Activated naive CD4-positive, alpha-beta T cell (primary cell): ENCODE measurements around the gene POLD2.

ENCODE experiments used
- DNase-seq, 4 experiments: peaks; one replicate each; lab custom pipeline; 2025; lab: John Stamatoyannopoulos, UW

POLD2 gene

DNA sequence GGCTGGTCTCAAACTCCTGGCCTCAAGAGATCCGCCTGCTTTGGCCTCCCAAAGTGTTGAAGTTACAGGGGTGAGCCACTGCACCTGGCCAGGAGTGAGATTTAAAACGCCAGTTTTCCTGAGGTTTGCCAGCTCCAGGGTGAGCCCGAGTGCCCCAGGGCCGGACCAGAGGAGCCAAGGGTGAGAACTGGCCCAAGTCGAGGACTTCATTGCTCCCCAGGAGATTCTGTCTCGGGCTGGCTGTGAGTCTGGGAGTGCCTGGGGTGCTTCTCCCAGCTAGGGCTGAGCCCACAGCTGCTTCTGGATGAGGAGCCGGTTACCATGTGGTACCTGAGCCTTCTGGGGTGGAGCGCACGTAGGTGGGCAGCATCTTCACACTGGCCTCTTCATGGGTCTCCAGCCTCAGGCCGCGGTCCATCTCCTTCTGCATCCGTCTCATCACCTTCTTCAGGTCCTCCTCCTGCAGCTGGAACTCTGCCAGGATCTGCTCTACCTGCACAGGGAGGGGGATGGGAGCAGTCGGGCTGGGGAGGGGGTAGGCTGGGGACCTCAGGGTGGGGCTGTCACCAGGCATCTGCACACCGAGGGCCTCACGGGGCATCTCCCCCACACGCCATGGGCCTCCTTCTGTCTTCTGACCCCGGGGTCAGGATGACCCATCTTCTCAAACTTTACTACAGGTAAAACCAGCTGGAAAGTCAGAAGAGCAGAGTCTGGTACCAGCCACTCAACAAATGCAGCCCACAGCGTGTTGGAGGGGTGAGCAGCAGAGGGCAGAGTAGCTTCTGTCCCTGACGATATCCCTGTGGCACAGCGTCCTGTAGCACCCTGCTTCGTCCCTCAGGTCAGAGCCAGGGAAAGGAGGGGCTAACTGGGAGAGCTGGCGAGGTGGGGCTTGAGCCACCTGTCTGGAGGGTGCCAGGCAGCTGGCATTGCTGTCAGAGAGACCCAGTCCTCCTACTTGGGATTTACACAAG, 29.9 kb upstream of the POLD2 start:
- no peak for DNase-seq

DNA sequence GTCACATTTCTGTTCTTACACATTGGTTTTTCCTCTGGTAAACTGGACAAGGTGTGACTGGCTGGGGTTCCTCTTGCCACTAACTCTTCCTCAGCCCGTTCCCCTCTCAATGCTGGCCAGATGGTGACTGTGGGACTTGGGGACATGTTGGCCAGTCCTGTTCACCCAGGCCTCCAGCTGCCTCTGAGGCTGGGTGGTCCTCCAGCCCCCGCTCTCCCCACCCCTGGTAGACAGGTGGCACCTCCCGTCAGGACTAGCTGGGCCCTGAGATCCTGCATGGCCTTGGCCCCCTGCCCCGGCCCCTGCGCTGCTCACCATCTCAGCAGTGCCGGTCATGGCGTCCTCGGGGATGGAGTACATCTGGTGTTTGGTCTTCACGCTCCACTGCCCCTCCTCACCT, 28.6 kb upstream of the POLD2 start:
- DNase-seq, result no peak

DNA sequence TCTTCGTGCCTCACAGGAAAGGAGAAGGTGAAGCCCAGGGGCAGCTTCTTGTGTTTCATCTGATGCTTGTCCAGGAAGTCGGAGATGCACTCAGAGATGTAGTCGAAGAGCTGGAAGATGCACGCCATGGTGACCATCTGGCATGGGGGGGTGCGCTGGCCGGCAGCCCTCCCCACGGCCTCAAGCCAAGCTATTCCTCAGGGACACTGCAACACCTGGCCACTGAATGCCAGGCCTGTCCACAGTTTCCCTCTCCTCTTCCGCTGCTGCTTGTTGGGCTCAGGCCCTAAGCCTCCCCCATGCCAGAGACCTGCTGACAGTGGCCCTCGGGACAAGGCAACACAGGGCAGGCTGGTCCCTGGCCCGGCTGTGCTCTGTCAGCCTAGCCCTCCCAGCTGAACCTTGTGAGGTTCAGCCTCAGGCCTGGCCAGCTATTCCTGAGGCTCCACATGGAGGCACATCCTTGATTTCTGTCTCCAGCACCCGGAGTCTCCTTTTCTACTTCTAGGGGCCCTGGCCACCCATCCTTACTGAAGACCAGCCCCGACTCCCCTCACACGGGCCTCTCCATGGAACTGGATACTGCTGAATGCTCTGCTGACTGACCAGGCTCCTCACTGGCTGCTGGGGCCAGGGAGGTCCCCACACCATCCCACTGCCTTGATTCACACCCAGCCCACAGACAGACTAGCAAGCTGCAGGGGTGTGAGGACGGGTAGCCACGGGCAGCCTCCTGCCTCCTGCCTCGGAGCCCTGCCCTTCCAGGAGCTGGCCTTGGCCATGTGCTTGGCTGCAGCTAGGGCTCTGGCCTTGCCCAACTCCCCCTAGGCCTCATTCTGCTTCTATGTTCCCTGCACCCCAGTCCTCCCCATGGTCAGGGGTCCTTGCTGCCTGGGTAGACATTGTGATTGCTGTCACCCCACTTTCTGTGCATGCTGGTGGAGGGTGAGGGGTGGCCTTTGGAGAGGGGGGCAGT, 27.9 kb upstream of the POLD2 start:
- no peak for DNase-seq

DNA sequence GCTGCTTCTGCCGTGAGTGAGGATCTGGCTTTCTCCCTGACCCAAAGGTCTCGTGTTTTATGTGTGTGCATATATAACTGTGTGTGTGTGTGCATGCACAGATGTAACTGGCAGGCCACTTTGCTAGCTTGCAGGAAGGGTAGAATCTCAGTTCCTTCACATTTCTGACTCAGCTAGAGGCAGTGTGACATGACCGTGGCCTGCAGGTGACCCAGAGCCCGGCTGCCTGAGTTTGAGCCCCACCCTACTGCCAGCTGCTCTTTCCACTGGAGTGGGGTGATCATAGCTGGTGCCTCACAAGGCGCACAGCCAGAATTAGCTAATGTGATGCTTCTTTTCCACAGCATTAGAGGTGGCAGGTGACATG, 27.1 kb upstream of the POLD2 start:
- DNase-seq, result no peak

DNA sequence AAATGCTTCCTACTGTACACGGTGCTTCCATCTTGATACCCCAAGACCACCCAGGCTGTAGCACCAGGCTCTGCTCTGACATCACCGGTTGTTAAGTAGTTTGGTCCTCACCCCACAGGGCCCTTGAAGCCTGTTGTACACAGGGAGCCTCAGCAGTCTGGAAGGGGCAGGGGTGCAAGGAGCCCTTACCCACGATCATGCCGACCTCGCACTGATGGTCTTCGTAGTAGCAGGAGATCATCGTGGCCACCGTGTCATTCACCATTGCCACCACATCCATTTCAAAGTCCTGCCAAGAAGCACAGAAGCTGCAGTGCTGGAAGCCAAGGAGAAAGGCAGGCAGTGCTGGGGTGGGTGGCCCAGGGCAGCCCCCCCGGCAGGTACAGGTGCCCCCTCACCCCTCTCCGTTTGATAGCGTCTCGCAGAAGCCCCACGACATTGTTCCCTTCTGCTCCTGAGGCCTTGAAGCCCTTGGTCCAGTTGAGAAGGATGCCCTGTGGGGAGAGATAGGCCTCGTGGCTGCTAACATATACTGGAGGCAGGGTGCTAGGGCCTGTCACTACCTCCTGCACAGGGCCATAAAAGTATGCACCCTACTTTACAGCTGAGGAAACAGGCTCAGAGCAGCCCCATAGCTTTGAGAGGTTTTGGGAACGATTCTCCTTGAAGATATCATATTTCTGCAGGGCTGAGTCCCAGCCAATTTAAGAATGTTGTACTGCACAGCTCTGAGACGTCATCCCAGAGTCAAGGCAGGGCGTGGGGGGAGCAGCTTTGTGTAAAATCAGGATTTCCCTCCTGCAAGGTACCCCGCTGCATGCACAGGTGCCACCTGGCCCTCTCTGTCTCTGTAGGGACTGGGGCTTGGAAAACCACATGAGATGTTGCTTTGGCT, 26.5 kb upstream of the POLD2 start:
- no peak for DNase-seq

DNA sequence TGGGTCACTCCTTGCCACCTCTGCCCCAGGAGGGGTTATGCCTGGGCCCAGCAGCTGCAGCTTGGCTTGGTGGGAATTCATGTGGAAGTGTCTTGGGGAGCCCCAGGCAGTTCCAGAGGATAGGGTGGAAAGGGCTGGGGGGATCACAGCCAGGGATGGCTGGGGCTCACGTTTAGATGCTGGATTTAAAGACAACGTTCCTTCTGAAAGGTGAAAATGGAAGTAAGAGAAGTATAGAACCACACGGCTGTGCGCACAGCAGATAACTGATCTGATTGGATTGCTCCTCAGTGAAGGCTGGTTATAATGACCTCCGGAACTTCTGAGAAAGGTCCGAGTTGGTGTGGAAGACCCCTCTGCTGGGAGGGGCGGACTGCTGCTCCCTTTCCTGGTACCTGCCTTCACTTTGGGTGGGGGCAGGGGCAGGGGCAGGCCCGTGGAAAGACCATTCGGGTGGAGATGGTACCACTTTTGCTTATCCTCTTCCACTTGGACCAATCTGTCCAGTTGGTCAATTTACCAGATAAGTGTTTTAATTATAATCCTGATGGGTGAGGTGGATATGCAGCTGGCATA, 25.7 kb upstream of the POLD2 start:
- DNase-seq, result no peak

DNA sequence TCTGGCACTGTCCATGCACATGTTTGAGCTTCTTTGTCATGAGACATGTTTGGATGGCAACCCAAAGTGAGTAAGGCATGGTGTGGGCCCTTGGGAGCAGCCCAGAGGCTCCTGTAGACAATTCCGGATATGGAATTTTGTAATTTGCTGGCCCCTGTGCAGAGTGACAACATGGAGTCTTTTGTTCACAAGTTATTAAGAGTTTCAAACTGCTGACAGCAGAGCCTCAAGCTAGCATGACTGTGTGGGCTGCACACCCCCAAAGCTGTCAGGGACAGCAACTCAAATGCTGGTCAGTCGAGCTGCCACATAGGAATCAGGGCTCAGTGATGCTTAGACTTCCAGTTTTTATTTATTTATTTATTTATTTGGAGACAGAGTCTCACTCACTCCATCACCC, 24.8 kb upstream of the POLD2 start:
- no peak for DNase-seq

DNA sequence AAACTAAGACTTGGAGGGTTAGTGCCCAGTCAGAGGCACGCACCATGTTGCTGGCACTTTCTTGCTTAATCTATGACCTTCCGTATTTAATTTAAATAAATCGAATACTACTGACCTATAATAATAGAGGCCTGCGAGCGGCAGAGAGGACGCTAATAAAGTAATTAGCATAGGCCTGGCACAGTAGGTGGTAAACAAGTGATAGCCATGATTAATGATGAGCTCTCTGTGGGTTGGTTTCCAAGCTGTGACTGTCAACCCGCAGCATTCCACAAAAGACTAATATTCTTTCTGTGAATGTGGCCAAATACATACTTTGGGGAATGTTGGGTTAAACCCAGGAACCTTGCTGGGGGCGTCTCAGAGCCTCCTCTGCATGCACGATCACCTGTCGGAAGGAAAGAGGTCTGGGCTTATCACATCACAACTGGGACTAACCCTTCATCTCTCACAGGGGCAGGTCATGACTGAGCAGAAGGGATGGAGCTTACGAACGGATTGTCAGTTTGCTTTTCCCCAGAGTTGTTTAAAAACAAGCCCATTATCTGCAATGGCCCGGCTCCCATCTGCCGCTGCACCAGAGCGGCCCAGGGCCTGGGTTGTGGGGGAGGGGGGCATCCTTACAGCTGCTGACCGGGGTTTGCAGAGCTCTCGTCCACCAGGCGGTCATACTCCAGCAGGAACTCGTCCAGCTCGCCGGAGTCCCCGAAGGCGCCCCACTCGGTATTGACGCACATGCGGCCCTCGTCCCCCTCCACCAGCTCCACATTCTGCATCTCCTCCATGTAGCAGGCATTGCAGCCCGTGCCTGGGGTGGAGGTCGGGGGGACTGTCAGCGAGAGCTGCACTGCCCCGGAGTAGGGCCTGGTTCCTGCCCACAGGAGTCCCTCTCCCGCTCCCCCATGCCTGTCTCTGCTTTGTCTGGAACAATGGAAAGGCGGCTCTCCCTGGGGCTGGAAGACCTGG, 24.0 kb upstream of the POLD2 start:
- DNase-seq, result no peak

DNA sequence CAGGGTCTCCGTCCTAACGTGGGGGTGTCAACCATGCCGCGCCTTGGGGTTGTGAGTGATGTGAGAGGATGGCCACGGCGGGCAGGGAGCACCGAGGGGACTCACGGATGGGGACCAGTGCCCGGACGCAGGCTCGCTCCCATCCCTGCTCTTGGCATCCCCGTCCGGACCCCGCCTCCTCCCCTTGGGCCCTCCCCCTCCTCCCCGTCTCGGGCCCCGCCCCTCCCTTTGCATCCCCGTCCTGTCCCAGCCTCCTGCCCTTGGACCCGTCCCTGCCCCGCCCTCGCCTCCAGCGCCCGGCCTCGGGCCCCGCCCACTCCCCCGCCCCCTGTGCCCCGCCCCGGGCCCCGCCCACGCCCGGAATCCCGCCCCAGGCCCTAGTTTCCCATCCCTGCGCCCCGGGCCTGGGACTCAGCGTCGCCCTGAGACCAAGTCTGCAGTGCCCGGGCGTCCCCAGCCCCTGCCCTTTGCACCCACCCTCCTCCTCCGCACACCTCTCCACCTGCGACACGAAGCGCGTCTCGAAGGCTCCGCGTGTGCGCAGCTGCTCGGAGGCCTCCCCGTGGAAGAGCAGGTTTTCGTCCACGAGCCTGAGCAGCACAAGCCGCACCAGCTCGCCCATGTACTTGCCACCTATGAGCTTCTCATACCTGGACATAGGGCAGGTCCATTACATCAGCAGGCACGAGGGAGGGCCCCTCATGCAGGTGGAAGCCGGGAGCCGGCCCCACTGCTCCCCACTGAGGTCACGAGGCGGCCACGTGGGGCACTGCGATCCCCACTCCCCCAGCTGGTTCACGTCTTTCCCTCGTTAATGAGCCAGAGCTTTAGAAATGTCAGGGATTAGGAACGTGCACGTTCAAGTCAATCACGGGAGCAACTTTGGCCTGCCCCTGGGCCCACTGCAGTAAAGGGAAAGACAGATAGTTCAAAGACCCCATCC, 22.9 kb upstream of the POLD2 start:
- peak in 3 of 4 experiments; percentile 26 to 62 (median 47) for DNase-seq

DNA sequence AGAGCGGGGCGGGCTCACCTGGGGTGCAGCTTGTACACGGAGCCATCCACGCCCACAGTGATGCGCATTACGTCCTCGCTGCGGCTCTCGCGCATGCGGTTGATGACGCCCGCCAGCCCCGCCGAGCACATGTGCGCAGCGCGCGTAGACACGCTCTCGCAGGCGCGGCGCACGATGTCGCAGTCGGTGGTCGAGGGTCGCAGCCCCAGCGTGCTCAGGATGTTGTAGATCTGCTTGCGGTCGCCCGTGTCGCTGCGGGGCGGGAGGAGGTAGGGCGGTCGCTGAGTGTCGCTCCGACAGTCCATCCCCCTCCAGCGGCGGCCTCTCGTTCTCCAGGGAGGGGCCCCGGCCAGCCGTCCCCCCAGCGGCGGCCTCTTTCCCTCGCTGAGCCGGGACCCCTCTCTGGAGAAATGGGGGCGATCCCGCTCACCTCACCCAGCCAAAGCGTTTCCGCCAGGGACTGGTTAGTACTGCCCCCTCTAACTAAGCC, 22.2 kb upstream of the POLD2 start:
- DNase-seq, result peak in 3 of 4 experiments; percentile 11 to 48 (median 25)

DNA sequence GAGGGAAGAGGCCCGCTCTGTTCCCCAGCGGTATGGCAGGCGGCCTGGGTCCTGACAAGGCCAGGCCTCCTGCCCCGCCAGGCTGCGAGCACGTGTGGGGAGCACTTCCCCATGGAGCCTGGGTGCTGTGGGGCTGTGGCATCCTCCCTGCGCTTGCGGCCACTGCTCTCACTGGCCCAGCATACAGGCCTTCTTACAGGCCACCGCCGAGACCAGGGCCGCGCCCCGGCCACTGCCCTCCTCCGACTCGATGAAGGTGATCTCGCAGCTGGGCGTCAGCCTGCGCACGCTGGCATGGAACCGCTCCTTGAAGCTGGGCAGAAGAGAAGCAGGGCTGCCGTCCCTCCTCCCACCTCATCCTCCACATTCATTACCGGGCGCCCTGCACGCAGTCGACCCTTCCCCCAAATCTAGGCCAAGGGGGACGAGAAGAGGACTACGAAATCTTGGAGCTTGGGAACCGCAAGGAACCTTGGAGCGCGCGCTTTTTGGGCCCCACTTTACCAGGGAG, 21.7 kb upstream of the POLD2 start:
- no peak for DNase-seq

DNA sequence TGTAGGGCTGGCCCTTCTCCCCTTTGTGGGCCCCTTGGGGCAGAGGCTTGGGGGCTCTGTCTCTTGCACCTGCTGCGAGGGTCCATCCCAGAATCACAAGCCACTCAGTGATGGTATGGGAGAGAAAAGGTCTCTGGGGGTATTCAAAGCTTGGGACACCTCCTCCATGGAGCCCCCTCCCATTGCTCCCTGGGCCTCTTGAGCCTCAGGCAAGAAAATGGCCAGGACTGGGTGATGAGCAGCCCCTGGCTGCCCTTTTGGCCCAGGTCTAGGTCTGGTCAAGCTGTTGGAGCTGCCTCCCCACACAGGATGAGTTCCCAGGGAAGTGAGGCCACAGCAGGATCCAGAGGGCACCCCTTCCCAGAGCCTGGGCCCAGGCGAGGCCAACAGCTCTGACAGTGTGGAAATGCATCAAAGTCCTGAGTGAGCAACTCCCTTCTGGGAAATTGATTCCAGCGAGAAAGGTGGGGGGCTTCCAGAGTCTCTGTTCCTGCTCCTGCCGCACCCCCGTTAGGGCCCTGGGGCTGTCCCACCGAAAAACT, 21.1 kb upstream of the POLD2 start:
- no peak for DNase-seq

DNA sequence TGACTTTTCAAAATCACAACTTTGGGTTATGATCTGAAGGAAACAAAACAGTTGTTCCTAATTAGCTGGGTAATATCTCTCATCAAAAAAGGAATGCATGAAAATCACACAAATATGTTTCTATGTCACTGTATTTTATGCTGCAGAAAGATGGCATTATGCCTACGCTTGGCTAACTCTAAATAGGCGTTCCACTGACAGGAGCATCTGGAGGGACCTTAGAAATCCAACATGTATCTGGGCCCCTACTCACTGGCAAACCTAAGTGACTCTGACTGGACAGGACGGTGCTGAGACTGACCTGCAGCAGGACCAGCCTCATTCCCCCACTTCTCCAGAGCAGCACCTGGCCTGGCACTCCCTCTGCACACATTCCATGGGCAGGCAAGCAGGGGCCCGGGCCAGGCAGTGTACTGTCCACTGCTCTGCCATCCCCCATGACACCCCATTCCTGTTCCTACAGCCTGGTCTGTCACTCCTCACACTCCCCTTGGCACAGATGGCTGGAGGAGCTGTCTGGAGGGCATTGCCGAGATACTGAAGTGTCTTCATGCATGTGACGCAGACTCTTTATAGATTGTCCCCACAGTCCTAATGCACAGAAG, 20.4 kb upstream of the POLD2 start:
- DNase-seq, result no peak

DNA sequence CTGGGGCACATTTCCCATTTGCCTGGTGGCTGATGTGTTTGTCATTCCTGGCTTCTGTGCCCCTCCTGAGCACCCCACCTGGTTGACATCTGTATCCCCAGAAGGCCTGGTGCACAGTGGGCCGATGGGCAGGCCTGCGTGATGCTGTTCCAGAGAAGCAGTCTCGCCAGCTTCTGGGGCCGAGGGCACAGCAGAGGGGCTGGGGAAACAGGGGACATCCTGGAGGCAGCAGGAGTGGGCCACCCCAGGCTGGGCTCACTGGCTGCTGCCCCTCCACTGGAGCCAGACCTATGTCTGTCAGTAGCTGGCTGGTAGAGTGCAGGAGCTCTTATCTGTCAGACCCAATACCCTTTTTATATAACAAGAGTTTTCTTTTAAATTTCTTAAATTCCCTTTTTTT, 18.7 kb upstream of the POLD2 start:
- no peak for DNase-seq

DNA sequence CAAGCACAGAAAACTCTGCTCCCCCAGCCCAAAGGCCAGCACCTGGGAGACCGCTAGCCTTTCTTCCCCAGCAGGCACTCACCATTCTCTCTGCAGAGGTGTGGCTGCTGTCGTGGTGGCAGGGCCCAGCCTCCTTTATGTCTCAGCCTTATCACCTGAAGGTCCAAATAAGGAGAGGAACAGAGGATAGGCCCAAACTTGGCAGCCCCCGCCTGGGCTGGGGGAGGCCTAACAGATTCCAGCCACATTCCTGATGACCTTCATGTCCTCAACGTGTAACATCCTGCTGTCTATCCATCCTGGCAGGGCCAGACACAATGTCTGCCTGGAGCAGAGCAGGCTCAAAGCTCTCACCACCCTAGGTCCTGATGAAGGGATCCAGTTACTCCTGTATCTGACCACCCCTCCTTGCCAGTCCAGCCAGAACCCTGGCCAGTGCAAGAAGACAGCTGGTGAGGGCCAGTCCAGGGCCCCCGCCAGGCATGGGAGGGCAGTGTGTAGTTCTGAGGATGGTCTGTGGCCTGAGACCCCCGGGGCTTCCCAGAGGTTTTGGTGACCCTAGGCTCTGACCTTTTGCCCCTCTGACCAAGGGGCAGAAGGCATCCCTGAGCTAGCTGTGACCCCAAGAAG, 18.0 kb upstream of the POLD2 start, which contains the start of gene MYL7:
Gene MYL7 (minus strand): TSS at position 112 of the 630 bp plus-strand sequence. CDS start 27 bp downstream, at position 85.
- DNase-seq, result no peak

DNA sequence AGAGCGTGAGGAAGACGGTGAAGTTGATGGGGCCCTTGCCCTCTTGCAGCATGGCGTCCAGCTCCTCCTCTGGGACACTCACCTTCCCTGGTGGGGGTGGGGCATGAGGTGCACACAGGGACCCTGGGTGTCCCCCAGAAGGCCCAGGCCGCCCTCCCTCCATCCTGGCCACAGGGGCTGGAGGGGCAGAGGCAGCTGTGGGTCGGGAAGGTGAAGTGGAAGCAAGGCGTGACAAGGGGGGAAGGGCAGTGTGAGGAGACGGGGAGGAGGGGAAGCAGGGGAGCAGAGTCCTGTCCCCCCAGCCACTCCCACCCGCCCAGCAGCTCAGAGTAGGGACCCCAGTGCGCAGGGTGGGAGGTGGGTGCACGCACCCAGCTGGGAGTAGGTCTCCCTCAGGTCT, 17.0 kb upstream of the POLD2 start:
- no peak for DNase-seq

DNA sequence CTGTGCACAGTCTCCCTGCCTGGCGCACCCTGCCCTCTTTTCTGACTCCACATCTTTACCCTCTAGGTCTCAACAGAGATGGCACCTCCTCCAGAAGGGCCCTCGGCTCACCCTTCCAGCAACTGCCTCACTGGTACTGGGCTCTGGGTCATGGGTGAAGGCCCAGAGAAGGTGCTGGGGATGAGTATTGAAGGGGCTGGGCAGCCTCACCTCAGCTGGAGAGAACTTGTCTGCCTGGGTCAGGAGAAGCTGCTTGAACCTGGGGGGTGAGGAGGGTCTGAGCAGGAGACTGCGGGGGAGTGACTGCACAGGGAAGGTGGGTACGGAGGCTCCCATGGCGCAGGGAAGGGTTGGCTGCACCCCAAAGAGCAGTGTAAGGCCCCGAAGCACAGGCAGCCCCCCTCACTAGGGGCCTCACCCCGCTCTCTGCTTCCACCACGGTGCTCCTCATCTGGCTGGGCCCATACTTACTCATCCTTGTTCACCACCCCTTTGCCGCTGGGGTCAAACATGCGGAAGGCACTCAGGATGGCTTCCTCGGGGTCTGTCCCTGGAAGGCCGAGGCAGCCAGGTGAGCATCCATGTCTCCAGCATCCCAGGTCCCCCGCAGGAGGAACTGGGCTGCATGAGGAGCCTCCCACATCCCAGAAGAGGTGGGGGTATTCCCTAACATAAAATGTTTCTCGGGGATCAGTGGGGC, 16.1 kb upstream of the POLD2 start:
- no peak for DNase-seq
